ENCODE results near the gene NIF3L1. TPM values are rescaled to one million over a fixed set of nuclear protein-coding genes. Genes with fewer than 3 reads are reported as not detected.

Gene NIF3L1
- total RNA-seq, 1 donor from 2014 or later: 27.1 TPM

GRCh38 chr2:200863782-200864175, 25.4 kb upstream of the NIF3L1 start:
- no peak for DNase-seq (ENCODE audit: low spot score, unreplicated experiment)
- H3K27me3 Mint-ChIP-seq: no peaks in the 10 kb centered on the region
- H3K4me1 Mint-ChIP-seq (ENCODE audit: low read depth): peaks cover 26% of the 10 kb centered on the region
- TF ChIP-seq, protein P1, sequence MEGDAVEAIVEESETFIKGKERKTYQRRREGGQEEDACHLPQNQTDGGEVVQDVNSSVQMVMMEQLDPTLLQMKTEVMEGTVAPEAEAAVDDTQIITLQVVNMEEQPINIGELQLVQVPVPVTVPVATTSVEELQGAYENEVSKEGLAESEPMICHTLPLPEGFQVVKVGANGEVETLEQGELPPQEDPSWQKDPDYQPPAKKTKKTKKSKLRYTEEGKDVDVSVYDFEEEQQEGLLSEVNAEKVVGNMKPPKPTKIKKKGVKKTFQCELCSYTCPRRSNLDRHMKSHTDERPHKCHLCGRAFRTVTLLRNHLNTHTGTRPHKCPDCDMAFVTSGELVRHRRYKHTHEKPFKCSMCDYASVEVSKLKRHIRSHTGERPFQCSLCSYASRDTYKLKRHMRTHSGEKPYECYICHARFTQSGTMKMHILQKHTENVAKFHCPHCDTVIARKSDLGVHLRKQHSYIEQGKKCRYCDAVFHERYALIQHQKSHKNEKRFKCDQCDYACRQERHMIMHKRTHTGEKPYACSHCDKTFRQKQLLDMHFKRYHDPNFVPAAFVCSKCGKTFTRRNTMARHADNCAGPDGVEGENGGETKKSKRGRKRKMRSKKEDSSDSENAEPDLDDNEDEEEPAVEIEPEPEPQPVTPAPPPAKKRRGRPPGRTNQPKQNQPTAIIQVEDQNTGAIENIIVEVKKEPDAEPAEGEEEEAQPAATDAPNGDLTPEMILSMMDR (IDR thresholded peaks at IDR 0.05; ENCODE audit: unreplicated experiment): no peak
- H3K36me3 Mint-ChIP-seq (ENCODE audit: insufficient read depth): peaks cover 17% of the 10 kb centered on the region
- peak overlapping the region; percentile 99 for H3K4me3 Mint-ChIP-seq (ENCODE audit: low read depth)
- H3K9me3 Mint-ChIP-seq (ENCODE audit: low read depth): no peaks in the 10 kb centered on the region
- peak overlapping the region; percentile 100 for H3K27ac Mint-ChIP-seq

- H3K27ac Mint-ChIP-seq: peak within 1 kb of the TSS; percentile 100
- H3K4me3 Mint-ChIP-seq (ENCODE audit: low read depth): peak within 1 kb of the TSS; percentile 99
- H3K27me3 Mint-ChIP-seq: no peaks in the 10 kb centered on the region
- H3K4me1 Mint-ChIP-seq (ENCODE audit: low read depth): peaks cover 26% of the 10 kb centered on the region
- peaks cover 14% of the 10 kb centered on the region for H3K36me3 Mint-ChIP-seq (ENCODE audit: insufficient read depth)
- H3K9me3 Mint-ChIP-seq (ENCODE audit: low read depth): no peaks in the 10 kb centered on the region
- TF ChIP-seq, protein P1 (IDR thresholded peaks at IDR 0.05; ENCODE audit: unreplicated experiment): no peak
- peak; percentile 86 for DNase-seq (ENCODE audit: low spot score, unreplicated experiment)
Measured at GRCh38 chr2:200864176-200865034, 24.8 kb upstream of the NIF3L1 start, which contains the start of gene CLK1. Gene CLK1 (minus strand): TSS chr2:200864658. CDS start chr2:200861862, 2,796 bp downstream.

GRCh38 chr2:200869014-200869413, 20.2 kb upstream of the NIF3L1 start:
- no peaks in the 10 kb centered on the region for H3K27me3 Mint-ChIP-seq
- H3K27ac Mint-ChIP-seq: no peak overlapping the region

GRCh38 chr2:200871151-200871550, 18.0 kb upstream of the NIF3L1 start:
- Mint-ChIP-seq H3K27ac (no peak overlapping the region), H3K4me1 (ENCODE audit: low read depth) (no peaks in the 10 kb centered on the region), H3K9me3 (ENCODE audit: low read depth) (no peaks in the 10 kb centered on the region), H3K4me3 (ENCODE audit: low read depth) (no peak overlapping the region), H3K27me3 (no peaks in the 10 kb centered on the region), H3K36me3 (ENCODE audit: insufficient read depth) (peaks cover 10% of the 10 kb centered on the region)
- TF ChIP-seq, protein P1 (IDR thresholded peaks at IDR 0.05; ENCODE audit: unreplicated experiment): no peak
- DNase-seq (ENCODE audit: low spot score, unreplicated experiment): no peak

More at GRCh38 chr2:200869014-200869413, 20.2 kb upstream of the NIF3L1 start:
- no peak for DNase-seq (ENCODE audit: low spot score, unreplicated experiment)
- H3K4me3 Mint-ChIP-seq (ENCODE audit: low read depth): no peak overlapping the region
- TF ChIP-seq, protein P1 (IDR thresholded peaks at IDR 0.05; ENCODE audit: unreplicated experiment): no peak
- peaks cover 5% of the 10 kb centered on the region for H3K36me3 Mint-ChIP-seq (ENCODE audit: insufficient read depth)
- no peaks in the 10 kb centered on the region for H3K9me3 Mint-ChIP-seq (ENCODE audit: low read depth)
- H3K4me1 Mint-ChIP-seq (ENCODE audit: low read depth): peaks cover 2% of the 10 kb centered on the region

DNA sequence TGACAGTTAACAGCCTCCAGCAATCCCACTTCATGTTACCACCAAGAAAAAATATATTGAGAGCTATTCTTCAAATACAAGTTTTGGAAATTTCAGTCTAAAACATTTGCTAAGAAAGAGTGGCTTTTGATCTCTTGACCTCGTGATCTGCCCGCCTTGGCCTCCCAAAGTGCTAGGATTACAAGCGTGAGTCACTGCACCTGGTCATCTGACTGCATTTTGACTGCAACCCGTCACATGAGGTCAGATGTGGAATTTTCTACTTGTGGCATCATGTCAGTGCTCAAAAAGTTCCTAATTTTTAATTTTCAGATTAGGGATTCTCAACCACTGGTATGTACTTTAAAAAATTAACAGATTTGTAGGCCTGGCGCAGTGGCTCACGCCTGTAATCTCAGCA, 15.6 kb upstream of the NIF3L1 start:
- Mint-ChIP-seq H3K27me3 (no peaks in the 10 kb centered on the region), H3K36me3 (ENCODE audit: insufficient read depth) (peaks cover 12% of the 10 kb centered on the region), H3K9me3 (ENCODE audit: low read depth) (no peaks in the 10 kb centered on the region), H3K4me3 (ENCODE audit: low read depth) (no peak overlapping the region), H3K27ac (no peak overlapping the region), H3K4me1 (ENCODE audit: low read depth) (no peaks in the 10 kb centered on the region)
- no peak for DNase-seq (ENCODE audit: low spot score, unreplicated experiment)
- TF ChIP-seq, protein P1 (IDR thresholded peaks at IDR 0.05; ENCODE audit: unreplicated experiment): no peak
